ENCODE results near the gene SYT8. TPM values are rescaled to one million over a fixed set of nuclear protein-coding genes. Genes with fewer than 3 reads are reported as not detected.

The SYT8 gene
- total RNA-seq, 4 donors from 2014 or later, result not detected

DNA sequence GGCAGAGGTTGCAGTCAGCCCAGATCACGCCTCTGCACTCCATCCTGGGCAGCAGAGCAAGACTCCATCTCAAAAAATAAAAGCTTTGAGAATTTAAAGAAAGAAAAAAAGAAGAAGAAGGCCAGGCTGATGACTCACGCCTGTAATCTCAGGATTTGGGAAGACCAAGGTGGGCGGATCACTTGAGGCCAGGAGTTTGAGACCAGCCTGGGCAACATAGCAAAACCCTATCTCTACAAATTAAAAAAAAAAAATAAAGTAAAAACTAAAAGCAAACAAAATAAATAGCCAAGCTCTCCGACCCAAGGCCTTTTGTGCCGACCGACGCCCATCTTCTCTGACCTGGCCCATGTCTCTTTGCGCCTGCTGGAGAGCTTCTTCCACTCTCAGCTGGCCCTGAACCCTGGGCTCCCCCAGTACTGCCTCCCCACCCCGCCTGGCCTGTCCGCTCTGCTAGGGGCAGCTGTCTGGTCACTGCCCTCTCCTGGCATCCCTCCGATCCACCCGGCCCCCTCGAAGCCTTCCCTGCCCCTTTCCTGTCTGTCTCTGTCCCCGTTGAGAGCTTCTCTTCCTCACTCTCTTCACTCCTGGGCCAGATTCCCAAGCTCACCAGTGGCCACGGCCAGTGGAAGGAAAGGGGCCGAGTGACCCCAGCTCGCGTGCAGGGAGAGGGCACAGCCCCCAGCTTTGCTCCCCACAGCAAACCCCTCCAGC, 13.3 kb downstream of the SYT8 start:
- intact Hi-C loops (cut with DNase I), result no loop called here
- no peak overlapping the region for H3K27ac ChIP-seq
- WGBS, 2 donors, result 89% methylated on average over 18 of the region's 18 CpGs

DNA sequence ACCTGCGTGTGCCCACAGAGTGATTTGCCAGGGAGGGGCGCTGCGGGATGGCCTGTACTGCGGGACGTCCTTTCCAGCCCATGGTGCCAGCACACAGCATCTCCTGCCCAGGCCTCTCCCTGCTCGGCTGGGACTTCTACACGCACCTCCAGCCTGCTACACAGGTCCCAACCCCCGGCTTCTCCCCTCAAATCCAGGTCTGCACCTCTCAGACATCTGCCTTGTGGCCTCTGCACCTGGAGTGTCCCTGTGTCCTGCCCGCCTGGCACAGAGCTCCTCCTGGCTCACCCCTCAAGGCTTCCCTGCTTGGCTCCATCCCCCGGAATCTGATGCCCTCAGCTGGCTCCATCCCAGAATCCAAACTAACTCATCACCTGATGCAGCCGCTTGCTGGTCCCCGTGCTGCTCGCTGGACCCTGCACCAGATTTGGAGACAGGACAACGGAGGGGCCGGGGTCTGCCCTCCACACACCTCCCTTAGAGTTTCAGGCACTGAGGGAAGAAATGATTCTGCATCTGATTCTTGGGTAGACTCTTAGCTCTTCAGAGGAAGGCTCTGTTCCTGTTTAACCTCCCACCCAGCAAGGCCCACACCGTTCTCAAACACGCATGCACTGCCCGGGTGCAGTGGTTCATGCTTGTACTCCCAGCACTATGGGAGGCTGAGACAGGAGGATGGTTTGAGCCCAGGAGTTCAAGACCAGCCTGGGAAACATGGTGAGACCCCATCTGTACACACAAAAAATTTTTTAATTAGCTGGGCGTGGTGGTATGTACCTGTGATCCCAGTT, 14.0 kb downstream of the SYT8 start:
- no peaks in the 10 kb centered on the region for H3K27me3 ChIP-seq
- intact Hi-C loops (cut with DNase I), result no loop called here
- WGBS, 2 donors, result 93 to 98% methylated on average over 17 of the region's 19 CpGs
- no peaks in the 10 kb centered on the region for H3K36me3 ChIP-seq
- no peaks in the 10 kb centered on the region for H3K9me3 ChIP-seq
- no peak overlapping the region for H3K27ac ChIP-seq
- no peak for TF ChIP-seq POLR2A (IDR thresholded peaks at IDR 0.05)
- TF ChIP-seq, protein P1, sequence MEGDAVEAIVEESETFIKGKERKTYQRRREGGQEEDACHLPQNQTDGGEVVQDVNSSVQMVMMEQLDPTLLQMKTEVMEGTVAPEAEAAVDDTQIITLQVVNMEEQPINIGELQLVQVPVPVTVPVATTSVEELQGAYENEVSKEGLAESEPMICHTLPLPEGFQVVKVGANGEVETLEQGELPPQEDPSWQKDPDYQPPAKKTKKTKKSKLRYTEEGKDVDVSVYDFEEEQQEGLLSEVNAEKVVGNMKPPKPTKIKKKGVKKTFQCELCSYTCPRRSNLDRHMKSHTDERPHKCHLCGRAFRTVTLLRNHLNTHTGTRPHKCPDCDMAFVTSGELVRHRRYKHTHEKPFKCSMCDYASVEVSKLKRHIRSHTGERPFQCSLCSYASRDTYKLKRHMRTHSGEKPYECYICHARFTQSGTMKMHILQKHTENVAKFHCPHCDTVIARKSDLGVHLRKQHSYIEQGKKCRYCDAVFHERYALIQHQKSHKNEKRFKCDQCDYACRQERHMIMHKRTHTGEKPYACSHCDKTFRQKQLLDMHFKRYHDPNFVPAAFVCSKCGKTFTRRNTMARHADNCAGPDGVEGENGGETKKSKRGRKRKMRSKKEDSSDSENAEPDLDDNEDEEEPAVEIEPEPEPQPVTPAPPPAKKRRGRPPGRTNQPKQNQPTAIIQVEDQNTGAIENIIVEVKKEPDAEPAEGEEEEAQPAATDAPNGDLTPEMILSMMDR (IDR thresholded peaks at IDR 0.05), result no peak
- no peak overlapping the region for H3K4me3 ChIP-seq (replicated peaks in 1 of 3)
- DNase-seq, result no peak
- peaks cover 4 to 11% of the 10 kb centered on the region in 2 donors for H3K4me1 ChIP-seq

More for the DNA sequence above, 13.3 kb downstream of the SYT8 start:
- no peak for DNase-seq
- H3K4me1 ChIP-seq, result peaks cover 4 to 11% of the 10 kb centered on the region in 2 donors
- H3K4me3 ChIP-seq (replicated peaks in 1 of 3), result no peak overlapping the region
- no peaks in the 10 kb centered on the region for H3K36me3 ChIP-seq
- no peaks in the 10 kb centered on the region for H3K27me3 ChIP-seq
- TF ChIP-seq POLR2A (IDR thresholded peaks at IDR 0.05), result no peak
- TF ChIP-seq, protein P1 (IDR thresholded peaks at IDR 0.05), result no peak
- no peaks in the 10 kb centered on the region for H3K9me3 ChIP-seq

DNA sequence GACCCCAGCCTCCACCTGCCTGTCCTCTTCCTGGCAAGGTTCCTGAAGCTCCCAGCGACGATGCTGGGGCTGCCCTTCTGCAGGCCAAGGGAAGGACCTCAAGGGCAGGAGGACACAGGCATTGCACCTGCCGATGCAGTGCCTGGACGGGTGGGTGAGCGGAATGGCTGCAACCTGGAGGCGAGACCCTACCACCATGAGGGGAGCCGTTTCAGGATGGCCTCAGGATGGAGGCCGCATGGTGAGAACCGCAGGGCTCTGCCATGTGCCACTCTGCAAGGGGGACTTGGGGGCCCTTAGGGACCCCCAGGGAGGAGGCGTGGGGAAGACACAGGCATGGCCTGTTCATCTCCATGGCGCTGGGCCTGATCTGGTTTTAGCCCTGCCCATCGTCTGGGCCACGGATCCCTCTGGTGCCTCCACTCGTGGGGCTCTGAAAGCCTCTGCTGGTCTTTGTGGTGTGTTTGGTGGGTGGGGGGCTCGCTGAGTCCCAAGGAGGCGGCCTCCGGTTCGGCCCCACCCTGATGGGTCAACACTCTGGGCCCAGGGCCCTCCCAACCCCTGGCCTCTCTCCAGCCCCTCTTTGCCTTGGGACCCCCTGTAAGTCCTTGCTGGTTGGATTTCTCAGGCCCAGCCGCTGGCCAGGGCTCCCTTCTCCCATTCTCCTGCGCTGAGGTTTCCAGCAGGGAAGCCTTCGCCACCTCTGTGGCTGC, 16.8 kb downstream of the SYT8 start:
- no peaks in the 10 kb centered on the region for H3K36me3 ChIP-seq
- intact Hi-C loops (cut with DNase I), result no loop called here
- no peaks in the 10 kb centered on the region for H3K27me3 ChIP-seq
- H3K4me3 ChIP-seq (replicated peaks in 1 of 3), result no peak overlapping the region
- H3K9me3 ChIP-seq, result no peaks in the 10 kb centered on the region
- peaks cover 3 to 4% of the 10 kb centered on the region in 2 donors for H3K4me1 ChIP-seq
- no peak for DNase-seq
- no peak overlapping the region for H3K27ac ChIP-seq
- WGBS, 2 donors, result 88 to 97% methylated on average over 15 to 17 of the region's 21 CpGs
- TF ChIP-seq, protein P1 (IDR thresholded peaks at IDR 0.05), result no peak
- no peak for TF ChIP-seq POLR2A (IDR thresholded peaks at IDR 0.05)

DNA sequence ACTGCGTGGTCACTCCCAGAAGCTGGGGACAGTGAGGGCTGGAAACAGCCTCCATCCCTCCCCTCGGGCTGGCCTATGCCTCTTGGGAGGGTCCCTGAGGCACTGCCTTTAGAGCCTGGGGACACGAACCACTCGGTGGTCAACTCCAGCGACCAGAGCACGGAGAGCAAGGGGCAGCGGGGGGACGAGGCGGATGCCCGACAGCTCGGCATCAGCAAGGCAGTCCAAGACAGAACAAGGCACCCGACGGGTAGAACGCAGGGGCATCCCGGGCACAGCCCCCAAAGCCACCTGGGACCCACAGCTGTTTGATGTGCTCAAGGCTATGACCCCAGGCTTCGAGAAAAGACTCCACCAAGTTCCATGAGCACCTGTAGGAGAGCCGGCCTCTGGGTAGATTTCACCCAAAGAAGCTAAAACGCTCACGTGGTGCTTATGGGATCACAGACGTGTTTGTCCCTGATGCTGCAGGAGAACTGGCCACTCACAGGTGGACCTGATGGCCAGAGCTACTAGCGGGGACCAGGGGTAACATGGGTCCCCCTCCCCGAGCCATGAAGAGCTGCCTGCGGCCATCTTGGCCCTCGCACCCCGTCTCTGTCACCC, 17.6 kb downstream of the SYT8 start:
- Histone ChIP-seq H3K27me3 (no peaks in the 10 kb centered on the region), H3K4me1 (peaks cover 3 to 4% of the 10 kb centered on the region in 2 donors), H3K4me3 (replicated peaks in 1 of 3) (no peak overlapping the region), H3K27ac (no peak overlapping the region), H3K9me3 (no peaks in the 10 kb centered on the region), H3K36me3 (no peaks in the 10 kb centered on the region)
- no peak for DNase-seq
- intact Hi-C loops (cut with DNase I), result no loop called here
- TF ChIP-seq, protein P1 (IDR thresholded peaks at IDR 0.05), result no peak
- no peak for TF ChIP-seq POLR2A (IDR thresholded peaks at IDR 0.05)
- WGBS, 2 donors, result 90 to 96% methylated on average over 25 of the region's 25 CpGs
